HG03097 (cell line): ENCODE data around the gene CHSY3.
"Not testable (repeated sequence)": the region's sequence is repeated elsewhere in the genome, so short reads cannot be mapped to it uniquely, and the experiment has no call there.

Experiments used
- ATAC-seq: cut with Tn5 transposase; IDR thresholded peaks from one replicate; pipeline ENCODE4 v1.9.1; 2021; ENCODE audit not compliant: unreplicated experiment, low FRiP score

The CHSY3 gene

DNA sequence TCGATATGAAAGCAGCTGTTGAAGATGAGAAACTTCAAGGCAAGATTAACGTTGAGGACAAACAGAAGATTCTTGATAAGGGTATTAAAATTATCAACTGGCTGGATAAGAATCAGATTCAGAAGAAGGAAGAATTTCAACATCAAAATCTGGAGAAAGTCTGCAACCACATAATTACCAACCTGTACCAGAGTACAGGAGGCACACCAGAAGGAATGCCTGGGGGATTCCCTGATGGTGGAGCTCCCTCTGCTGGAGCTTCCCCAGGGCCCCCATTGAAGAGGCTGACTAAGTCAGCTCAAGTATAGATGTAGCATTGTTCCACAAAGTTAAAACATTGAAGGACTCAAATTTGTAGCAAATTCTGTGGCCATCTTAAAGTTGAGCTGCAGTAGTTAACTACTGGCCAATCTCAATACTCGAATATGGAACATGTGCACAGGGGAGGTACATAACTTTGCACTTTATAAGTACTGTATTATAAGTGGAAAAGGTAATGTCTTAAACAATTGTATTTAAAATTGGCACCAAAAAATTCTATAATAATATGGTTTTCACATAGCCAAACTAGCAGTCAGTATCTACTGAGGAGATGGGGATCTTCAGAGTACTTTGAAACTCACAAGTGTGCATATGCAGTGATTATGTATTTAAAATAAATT, 237.5 kb downstream of the CHSY3 start:
- ATAC-seq = no peak

DNA sequence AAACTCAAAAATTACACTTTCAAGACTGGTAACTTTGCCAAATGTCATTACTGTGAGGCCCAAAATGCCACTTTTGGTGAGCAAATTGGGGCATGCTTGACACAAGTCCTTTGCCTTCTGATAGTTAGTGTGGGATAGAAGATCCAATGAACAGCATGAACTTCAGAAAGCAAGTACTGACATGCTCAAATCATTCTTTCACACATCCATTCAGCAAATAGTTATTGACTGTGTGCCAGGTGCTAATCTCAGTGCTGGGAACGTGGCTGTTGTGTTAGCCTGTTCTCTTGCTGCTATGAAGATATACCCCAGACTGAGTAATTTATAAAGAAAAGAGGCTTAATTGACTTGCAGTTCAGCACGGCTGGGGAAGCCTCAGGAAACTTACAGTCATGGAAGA, 247.0 kb downstream of the CHSY3 start:
- no peak for ATAC-seq

DNA sequence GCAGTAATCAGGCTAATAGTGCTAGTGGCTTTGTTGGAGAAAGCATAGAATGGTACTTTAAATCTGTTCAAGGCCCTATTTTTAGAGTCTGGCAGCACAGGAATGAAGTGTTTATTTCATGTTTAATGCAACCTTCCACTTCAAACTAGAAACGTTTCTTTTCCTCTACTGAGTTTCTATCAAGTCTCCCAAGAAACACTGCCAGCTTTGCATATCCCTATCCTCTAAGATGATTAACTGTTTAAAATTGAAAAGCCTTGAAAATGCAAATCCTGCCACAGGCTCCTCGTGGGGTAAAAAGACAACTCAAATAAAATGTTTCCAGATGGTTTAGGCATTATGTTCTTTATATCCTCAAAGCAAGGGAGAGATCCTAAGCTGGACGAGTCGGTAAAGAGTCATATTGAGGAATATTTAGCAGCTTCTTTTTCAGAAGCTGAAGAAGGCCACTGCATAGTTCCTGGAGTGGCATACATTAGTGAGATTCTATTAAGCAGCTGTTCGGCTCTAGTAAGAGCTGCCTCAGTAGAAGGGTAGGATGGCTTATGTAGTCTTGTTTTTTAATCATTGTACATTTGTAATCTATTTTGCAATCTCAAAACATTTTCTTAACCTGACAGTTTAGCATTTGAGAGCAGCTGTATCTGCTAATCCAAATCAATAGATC, 251.2 kb downstream of the CHSY3 start:
- no peak for ATAC-seq

DNA sequence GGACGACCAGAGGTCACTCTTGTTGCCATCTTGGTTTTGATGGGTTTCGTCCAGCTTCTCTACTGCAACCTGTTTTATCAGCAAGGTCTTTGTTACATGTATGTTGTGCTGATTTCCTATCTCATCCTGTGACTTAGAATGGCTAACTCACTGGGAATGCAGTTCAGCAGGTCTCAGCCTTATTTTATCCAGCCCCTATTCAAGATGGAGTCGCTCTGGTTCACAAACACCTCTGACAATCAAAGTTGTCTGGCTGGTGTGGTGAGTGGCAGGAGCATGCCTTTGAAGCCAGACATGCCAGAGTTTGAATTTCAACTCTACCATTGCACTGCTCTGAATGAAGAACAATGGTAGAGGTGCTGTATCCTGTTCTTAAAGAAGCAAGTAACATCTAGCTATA, 253.8 kb downstream of the CHSY3 start:
- ATAC-seq = no peak

DNA sequence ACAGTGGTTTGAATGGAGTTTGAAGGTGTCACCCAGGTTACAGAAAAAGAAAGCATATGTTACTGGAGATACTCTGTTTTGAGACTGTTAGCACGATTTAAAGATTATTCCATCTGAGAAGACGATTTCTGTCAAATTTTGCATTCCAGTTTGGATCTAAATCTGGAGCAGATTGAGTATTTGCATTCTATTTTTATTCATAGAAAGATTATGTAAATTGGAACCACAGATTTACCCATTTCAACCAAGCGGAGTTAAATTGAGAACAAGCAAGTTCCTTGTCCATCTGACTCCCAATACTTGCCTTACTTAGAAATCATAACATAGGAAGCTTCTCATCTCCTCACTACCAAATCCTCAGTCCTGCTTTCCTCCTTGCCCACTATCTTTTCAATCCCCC, 255.7 kb downstream of the CHSY3 start:
- no peak for ATAC-seq

DNA sequence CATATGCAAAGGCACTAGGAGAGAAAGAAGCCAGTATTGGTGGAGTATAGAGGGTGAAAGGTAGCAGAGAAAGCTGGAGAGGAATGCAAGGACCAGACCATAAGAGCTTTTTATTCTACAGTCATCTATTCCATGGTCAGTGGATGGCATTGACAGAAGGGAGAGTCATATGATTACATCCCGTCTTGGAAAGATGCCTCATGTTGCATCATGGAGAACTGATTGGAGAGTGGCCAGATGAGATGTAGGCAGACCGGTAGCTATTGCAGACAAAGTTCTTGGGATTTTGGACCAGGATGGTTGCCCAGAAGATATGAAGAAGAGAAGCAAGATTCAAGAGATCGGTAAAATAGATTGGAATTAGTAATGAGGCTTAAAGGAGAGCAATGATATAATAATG, 260.7 kb downstream of the CHSY3 start:
- no peak for ATAC-seq

DNA sequence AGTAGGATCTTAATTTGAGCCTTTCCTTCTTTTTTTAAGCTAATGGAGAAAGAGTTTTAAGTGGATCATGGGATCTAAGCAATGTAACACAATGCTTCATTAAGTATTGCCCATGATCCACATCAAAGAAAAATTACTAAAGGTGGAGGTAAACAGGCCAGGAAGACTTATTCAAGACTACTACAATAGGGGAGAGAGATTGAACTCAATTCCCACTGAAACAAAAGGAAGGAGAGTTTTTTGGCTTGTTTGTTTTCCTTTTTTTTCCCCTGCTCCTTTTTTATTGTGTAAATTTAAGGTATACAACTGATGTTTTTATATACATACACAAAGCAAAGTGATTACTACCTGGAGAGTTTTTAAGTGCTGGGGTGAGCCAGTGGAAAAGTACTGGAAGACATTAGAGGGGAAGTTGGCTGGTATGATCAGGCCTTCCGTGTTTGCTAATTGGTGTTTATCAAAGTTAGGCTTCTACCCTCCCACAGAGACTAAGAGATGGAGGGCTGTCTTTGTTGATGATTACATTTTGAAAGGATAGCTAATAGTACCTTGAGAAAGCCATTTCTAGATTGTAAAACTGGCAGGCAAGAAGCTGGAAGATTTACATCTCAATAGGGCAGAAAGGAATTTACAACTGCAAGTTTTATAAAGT, 262.7 kb downstream of the CHSY3 start:
- ATAC-seq = no peak

DNA sequence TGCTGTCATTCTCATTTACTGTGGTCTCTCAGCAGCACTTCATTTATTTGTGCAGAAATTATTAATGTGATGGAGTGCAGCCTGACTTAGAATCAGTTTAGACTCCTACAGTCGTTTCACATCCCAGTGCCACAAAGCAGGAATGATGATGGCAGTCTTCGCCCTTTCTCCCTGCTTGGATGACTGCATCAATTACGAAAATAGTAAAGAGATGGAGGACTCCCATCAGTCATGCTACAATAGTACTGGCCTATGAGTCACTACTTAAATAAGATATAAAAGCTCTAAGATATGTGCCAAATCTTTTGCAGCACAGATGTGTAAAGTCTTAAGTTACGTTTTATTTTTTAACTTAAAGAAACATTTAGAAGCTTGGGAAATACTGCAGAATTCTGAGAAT, 263.9 kb downstream of the CHSY3 start:
- ATAC-seq = no peak

DNA sequence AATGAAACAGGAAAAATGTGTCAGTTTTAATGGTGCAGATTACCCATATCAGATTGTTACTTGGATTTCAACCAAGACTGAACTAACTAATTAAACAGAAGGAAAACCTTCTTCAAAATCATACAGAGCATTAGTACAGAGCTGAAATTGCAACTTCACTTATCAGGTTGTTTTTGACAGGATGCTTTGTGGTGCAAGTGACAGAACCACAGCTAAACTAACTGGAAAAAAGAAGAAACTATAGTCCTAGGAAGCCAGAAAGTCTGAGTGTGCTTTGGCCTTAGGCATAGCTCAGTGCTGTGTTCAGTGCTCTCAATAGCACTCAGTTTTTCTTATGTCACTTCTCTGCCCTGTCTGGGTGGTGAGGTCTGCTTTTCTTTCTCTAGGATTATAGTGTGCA, 267.4 kb downstream of the CHSY3 start:
- no peak for ATAC-seq

DNA sequence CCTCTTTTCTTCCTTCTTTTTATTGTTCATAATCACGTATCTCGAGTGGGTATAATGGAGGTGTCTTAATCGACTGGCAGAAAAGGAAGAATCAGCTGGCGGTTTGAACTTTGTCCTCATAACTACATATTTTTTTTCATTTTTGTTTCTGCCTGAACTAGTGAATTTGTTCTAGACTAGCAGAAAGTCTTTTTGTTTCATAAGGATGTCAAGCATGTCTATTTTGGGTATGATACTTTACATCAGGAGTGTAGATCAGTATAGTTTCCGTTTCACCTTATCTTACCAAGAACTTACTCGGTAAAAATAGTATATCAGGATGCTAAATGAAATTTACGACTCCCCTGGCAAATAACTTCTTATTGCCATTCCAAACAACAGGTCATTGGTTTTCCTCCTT, 278.9 kb downstream of the CHSY3 start:
- ATAC-seq = no peak

DNA sequence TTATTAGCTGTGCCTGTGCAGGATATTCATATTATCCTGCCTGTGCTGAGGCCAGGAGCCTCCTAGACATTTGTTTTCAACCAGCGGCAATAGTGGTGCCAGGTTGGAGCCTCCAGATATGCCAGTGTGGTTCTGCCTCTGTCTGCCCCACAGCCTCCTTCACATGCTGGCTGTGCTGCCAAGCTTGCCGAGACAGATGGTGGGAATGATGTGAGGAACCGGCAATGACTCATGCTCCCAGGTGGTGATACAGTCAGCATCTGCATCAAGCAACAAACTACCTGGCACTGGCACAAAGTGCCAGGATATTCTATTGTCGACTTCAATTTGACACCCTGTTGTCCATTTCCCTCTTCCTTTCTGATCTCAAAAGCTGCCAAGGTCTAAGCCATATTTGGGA, 285.7 kb downstream of the CHSY3 start:
- ATAC-seq = no peak

DNA sequence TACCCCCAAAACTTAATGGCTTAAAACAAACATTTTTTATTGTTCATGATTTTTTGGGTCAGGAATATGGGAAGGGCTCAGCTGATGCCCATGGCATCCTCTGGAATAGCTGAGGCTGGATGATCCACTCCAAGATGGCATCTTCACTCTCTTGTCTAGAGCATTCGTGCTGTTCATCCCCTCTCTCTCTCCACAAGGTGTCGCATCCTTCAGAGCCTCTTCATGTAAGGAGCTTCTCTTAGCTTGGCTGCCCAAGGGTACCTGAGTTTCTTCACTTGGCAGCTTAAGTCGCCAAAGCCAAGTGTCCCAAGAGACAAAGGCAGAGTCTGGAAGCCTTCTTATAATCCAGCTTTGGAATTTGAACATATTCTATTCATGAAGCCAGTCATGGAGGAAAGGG, 294.7 kb downstream of the CHSY3 start:
- ATAC-seq = no peak

DNA sequence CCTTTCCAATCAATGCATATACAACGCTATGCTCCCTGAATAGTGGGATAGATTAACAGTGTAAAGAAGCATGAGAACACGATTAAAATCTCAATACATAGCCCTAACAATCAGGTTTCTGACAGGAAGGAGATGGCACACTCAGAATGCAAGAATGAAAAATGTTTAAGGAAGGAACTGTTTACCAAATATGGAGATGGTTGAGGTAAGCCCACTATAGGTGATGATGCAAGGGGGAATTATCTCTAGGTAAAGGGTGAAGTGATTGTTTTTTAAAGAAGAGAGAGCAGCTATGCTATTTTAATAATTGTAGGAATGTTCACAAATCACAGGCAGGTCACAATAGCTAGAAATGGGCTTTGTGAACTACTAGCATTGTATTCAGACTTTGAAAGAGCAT, 302.4 kb downstream of the CHSY3 start:
- no peak for ATAC-seq

DNA sequence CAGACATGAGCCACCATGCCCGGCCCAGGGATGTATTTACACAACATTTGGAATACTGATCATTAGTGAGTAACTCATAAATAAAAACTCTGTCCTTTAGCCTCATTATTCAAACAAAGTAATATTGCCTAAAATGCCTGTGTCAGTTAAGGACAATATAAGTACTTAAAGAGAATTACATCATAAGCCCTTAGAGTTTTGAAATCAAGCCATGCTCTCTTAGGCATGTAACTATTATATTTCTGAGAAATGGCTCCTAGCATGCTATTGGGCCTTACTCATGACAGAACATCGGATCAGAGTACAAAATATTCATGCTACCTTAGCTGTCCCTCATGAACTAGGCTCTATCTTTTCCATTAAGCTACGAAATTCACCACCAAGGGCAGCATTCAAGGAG, 309.3 kb downstream of the CHSY3 start:
- ATAC-seq = no peak

DNA sequence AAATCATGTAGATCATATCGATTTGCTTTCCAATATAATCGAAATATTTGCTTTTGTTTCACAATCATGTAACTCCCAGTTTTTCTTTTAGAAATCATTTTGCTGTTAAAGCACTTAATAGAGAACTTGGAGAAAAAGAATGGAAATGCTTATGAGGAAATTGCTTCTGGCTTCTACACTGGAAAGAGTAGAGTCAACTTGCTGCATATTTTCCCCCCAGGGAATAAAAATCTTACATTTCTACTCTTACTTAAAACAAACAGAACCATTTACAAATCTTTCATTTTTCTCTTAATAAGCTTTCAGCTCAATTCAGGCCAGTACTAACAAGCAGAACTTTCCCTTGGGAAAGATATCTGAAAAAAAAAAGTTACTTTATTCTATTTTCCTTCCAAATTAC, 312.0 kb downstream of the CHSY3 start:
- ATAC-seq = no peak

DNA sequence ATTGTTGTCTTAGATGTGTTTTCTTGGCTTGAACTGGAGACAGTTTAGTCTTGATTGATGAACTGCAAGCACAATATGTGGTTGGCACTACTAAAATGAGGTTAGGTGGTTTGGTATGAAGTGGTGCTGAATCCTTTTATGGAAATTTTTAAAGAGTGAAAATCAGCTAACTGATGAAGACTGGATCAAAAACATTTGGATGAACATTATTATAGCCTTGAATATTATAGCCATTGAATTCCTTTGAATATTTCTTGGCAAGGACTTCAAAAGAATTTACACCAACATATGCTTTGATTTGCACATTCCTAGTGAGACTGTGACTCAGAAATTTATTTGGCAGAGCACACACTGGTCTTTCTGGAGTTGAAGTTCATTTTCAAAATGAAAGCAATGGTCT, 318.3 kb downstream of the CHSY3 start:
- ATAC-seq = no peak

DNA sequence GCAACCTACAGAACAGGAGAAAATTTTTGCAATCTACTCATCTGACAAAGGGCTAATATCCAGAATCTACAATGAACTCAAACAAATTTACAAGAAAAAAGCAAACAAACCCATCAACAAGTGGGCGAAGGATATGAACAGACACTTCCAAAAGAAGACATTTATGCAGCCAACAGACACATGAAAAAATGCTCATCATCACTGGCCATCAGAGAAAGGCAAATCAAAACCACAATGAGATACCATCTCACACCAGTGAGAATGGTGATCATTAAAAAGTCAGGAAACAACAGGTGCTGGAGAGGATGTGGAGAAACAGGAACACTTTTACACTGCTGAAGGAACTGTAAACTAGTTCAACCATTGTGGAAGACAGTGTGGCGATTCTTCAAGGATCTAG, 322.3 kb downstream of the CHSY3 start:
- not testable (repeated sequence) for ATAC-seq

DNA sequence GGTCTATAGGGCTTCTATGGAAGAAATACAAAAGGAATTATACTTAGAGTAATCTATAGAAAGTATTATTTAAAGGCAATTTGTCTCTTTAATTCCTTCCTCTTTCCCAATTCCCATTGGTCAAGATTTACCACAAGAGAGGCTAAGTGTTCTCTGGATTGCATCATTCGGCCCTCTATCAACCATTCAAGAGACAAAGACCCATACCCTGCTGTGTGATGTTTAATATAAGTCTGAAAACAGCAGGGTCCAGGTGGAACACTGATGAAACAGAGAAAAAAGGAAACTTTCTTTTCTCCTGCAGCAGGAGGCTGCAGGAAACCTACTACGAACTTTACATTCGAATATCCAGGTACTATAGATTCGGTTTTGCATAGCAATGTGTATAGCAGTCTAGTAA, 323.4 kb downstream of the CHSY3 start:
- ATAC-seq = no peak

DNA sequence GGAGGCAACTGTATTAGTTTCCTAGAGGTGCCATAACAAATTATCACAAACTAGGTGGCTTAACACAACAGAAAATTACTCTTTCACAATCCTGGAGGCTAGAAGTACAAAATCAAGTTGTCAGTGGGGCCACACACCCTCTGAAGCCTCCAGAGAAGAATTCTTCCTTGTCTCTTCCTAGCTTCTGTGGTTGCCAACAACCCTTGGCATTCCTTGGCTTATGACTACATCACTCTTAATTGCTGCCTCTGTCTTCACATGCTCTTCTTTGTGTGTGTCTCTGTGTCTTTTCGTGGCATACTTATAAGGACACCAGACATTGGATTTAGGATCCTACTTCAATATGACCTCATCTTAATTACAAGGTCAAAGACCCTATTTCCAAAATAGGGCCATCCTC, 327.5 kb downstream of the CHSY3 start:
- ATAC-seq = no peak

DNA sequence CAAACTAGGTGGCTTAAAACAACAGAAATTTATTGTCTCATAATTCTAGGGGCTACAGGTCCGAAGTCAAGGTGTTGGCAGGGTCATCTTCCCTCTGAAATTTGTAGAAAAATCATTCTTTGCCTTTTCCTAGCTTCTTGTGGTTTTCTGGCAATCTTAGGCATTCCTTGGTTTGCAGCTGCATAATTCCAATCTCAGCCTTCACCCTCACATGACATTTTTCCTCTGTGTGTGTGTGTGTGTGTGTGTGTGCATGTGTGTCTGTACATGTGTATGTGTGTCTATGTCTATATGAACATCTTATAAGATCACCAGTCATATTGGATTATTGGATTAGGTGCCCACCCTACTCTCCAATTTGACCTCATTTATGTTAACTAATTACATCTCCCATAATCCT, 330.6 kb downstream of the CHSY3 start:
- no peak for ATAC-seq
